Esophagus squamous epithelium (tissue), 5 donors: ENCODE results near the gene OR52I2. TPM values are rescaled to one million over a fixed set of nuclear protein-coding genes. Genes with fewer than 3 reads are reported as not detected.

ENCODE experiments used
- DNase-seq: peaks from one replicate; lab custom pipeline; 2025; lab: John Stamatoyannopoulos, UW
- H3K27ac ChIP-seq, 4 donors: fragments of 200-600 bp; sonication (generic); one replicate each; pipeline ENCODE4 v1.5.1; 2016 to 2019; ENCODE audit warnings: mild to moderate bottlenecking in 1 of 4
- H3K27me3 ChIP-seq, 4 donors: fragments of 200-600 bp; sonication (generic); 1 replicate in 3 of 4; 2 replicates in 1 of 4; pipeline versions ENCODE4 v1.5.1 to v1.6.0; 2017 to 2021; ENCODE audit warnings: antibody characterized with exemption in 1 of 4
- H3K36me3 ChIP-seq, 3 donors: fragments of 200-600 bp; sonication (generic); one replicate each; pipeline ENCODE4 v1.5.1; 2016 to 2019
- H3K4me1 ChIP-seq, 3 donors: fragments of 200-600 bp; sonication (generic); one replicate each; pipeline ENCODE4 v1.5.1; 2017 to 2019
- H3K4me3 ChIP-seq, 4 donors: fragments of 200-600 bp; sonication (generic); 1 replicate in 3 of 4; 2 replicates in 1 of 4; pipeline ENCODE4 v1.5.1; 2016 to 2019; ENCODE audit warnings: mild to moderate bottlenecking in 2 of 4, moderate library complexity in 1 of 4
- H3K9me3 ChIP-seq, 3 donors: fragments of 200-600 bp; sonication (generic); one replicate each; pipeline ENCODE4 v1.5.1; 2016 to 2019
- CTCF ChIP-seq, 6 experiments: fragments of 450-650 bp in 4 of 6; fragments of 200-600 bp in 2 of 6; sonication (generic) in 2 of 6; IDR thresholded peaks; one replicate each; pipeline ENCODE4 v1.5.1; 2016 to 2019; ENCODE audit warnings: antibody characterized with exemption in 6 of 6, mild to moderate bottlenecking in 4 of 6, moderate library complexity in 4 of 6
- POLR2A ChIP-seq, 4 donors: fragments of 450-650 bp; IDR thresholded peaks; one replicate each; pipeline ENCODE4 v1.6.1; 2017; ENCODE audit warnings: antibody characterized with exemption in 4 of 4, mild to moderate bottlenecking in 4 of 4, moderate library complexity in 3 of 4
- WGBS, 2 donors: methylation state at CpG; one replicate each; pipeline ENCODE4 v1.1.5; 2018; 5-methylcytosine and 5-hydroxymethylcytosine counted together
- intact Hi-C: fragments of 100-400 bp; cut with DNase I; formaldehyde crosslinking; loops from one replicate; pipeline ENCODE4 v1.15.0; 2022
- total RNA-seq, 4 donors: library from RNA; depleted of rRNA; stranded (reverse); fragments of >200 nt; gene quantifications; one replicate each; pipeline ENCODE4 v1.1.0, GENCODE V29; 2016
- donor health status: DM: yes; HTN: yes; CAD: no.

The OR52I2 gene
- total RNA-seq, 4 donors from 2014 or later: not detected

- TF ChIP-seq POLR2A (IDR thresholded peaks at IDR 0.05) (no peak), CTCF (IDR thresholded peaks at IDR 0.05) (peak; percentile 41 to 86 (median 70))
- Histone ChIP-seq H3K4me1 (peaks cover 0 to 6% (median 4%) of the 10 kb centered on the region in 3 donors), H3K36me3 (no peaks in the 10 kb centered on the region), H3K27ac (no peak within 1 kb of the TSS), H3K4me3 (peak within 1 kb of the TSS in 1 of 4 donors; percentile 45), H3K27me3 (peaks cover 0 to 12% (median 0%) of the 10 kb centered on the region in 4 donors), H3K9me3 (no peaks in the 10 kb centered on the region)
- no peak for DNase-seq
- intact Hi-C loops: loop anchor here (10.0 kb wide), 1 partner anchor 452 kb away; no protein-coding TSS in a partner anchor
- WGBS, 2 donors: 13 to 17% methylated on average over 12 to 13 of the region's 21 CpGs
These were observed 55.6 kb downstream of the OR52I2 start, which contains the start of gene OR51D1 for GRCh38 chr11:4636962-4637661. TSS of gene OR51D1 (plus strand) at chr11:4637477. CDS start at chr11:4639791, 2,314 bp downstream.

GRCh38 chr11:4637662-4638047 lies 56.1 kb downstream of the OR52I2 start:
- no peak for DNase-seq
- Histone ChIP-seq H3K4me3 (no peak overlapping the region), H3K27ac (no peak overlapping the region), H3K36me3 (no peaks in the 10 kb centered on the region), H3K9me3 (no peaks in the 10 kb centered on the region), H3K27me3 (peaks cover 0 to 12% (median 0%) of the 10 kb centered on the region in 4 donors), H3K4me1 (peaks cover 0 to 6% (median 4%) of the 10 kb centered on the region in 3 donors)
- intact Hi-C loops: loop anchor here (10.0 kb wide), 1 partner anchor 453 kb away; no protein-coding TSS in a partner anchor
- 77 to 85% methylated on average over 2 to 3 of the region's 3 CpGs for WGBS, 2 donors
- TF ChIP-seq POLR2A (IDR thresholded peaks at IDR 0.05) (no peak), CTCF (IDR thresholded peaks at IDR 0.05) (no peak)

GRCh38 chr11:4639931-4640330 lies 58.4 kb downstream of the OR52I2 start:
- H3K27me3 ChIP-seq: peaks cover 0 to 12% (median 0%) of the 10 kb centered on the region in 4 donors
- H3K27ac ChIP-seq: no peak overlapping the region
- H3K36me3 ChIP-seq: no peaks in the 10 kb centered on the region
- no peaks in the 10 kb centered on the region for H3K9me3 ChIP-seq
- WGBS, 2 donors: 92 to 94% methylated on average over 5 to 6 of the region's 6 CpGs
- no peak for DNase-seq
- intact Hi-C loops: loop anchor here (10.0 kb wide), 1 partner anchor 455 kb away; no protein-coding TSS in a partner anchor
- TF ChIP-seq POLR2A (IDR thresholded peaks at IDR 0.05) (no peak), CTCF (IDR thresholded peaks at IDR 0.05) (no peak)
- no peak overlapping the region for H3K4me3 ChIP-seq
- peaks cover 0 to 6% (median 4%) of the 10 kb centered on the region in 3 donors for H3K4me1 ChIP-seq

- Histone ChIP-seq H3K36me3 (no peaks in the 10 kb centered on the region), H3K9me3 (no peaks in the 10 kb centered on the region), H3K4me3 (no peak overlapping the region), H3K27ac (no peak overlapping the region), H3K27me3 (peaks cover 0 to 12% (median 0%) of the 10 kb centered on the region in 4 donors), H3K4me1 (peaks cover 0 to 6% (median 4%) of the 10 kb centered on the region in 3 donors)
- TF ChIP-seq POLR2A (IDR thresholded peaks at IDR 0.05) (no peak), CTCF (IDR thresholded peaks at IDR 0.05) (no peak)
- WGBS, 2 donors: 79 to 80% methylated on average over 7 of the region's 7 CpGs
- no peak for DNase-seq
- intact Hi-C loops: no loop called here
These were observed 60.0 kb downstream of the OR52I2 start for GRCh38 chr11:4641501-4641900.

GRCh38 chr11:4642043-4642442 lies 60.5 kb downstream of the OR52I2 start:
- intact Hi-C loops: no loop called here
- Histone ChIP-seq H3K9me3 (no peaks in the 10 kb centered on the region), H3K36me3 (no peaks in the 10 kb centered on the region), H3K27me3 (peaks cover 0 to 7% (median 0%) of the 10 kb centered on the region in 4 donors), H3K4me3 (no peak overlapping the region), H3K4me1 (peaks cover 0 to 3% (median 3%) of the 10 kb centered on the region in 3 donors), H3K27ac (no peak overlapping the region)
- TF ChIP-seq CTCF (IDR thresholded peaks at IDR 0.05): no peak
- no peak for TF ChIP-seq POLR2A (IDR thresholded peaks at IDR 0.05)
- 55 to 61% methylated on average over 4 of the region's 7 CpGs for WGBS, 2 donors
- no peak for DNase-seq
